GM12892 (cell line): ENCODE data around the gene MICAL2.

Experiments
- POLR2A ChIP-seq: IDR thresholded peaks from 2 replicates; pipeline ENCODE4 v1.6.1; 2011; ENCODE audit warnings: low read depth, low read length, control low read depth
- POLR2AphosphoS5 ChIP-seq: IDR thresholded peaks from 2 replicates; pipeline ENCODE4 v1.6.1; 2011; ENCODE audit warnings: low read depth, low read length, control low read depth
- TAF1 ChIP-seq: IDR thresholded peaks from 2 replicates; pipeline ENCODE4 v1.6.1; 2011; ENCODE audit warnings: low read depth, mild to moderate bottlenecking, control low read depth, low read length, borderline replicate concordance

DNA sequence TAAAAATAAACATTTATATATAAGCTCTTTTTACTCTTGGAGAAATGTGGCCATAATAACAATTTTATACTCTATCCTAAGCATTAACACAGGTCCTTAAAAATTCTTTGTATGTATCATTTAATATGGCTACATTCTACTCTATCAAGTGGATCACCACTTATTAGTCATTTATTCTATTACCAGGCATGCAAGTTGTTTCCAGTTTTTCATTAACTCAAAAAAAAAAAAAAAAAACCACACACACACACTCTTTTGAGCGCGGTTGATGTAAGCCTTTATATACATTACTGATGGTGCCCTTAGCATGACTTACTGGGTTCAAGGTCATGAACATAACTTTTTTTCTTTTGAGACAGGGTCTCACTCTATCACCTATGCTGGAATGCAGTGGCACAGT lies 47.1 kb upstream of the MICAL2 start:
- no peak for TF ChIP-seq POLR2AphosphoS5
- no peak for TF ChIP-seq POLR2A
- TF ChIP-seq TAF1, result no peak
